Gastroesophageal sphincter (tissue), 4 donors: ENCODE measurements around the gene PNKD. TPM values are rescaled to one million over a fixed set of nuclear protein-coding genes. Genes with fewer than 3 reads are reported as not detected.
"Not testable (repeated sequence)": the region's sequence is repeated elsewhere in the genome, so short reads cannot be mapped to it uniquely, and the experiment has no call there.

Source experiments
- ATAC-seq: fragments of 150-250 bp; one replicate; pipeline ENCODE4 v1.9.1; 2016; ENCODE audit warnings: mild to moderate bottlenecking, moderate library complexity
- H3K27ac ChIP-seq, 4 donors: fragments of 200-600 bp; sonication (generic) in 3 of 4; 1 replicate in 3 of 4; 2 replicates in 1 of 4; pipeline ENCODE4 v1.5.1; 2016 to 2019
- H3K27me3 ChIP-seq: fragments of 200-600 bp; sonication (generic); one replicate; pipeline ENCODE4 v1.5.1; 2019
- H3K36me3 ChIP-seq, 2 donors: fragments of 200-600 bp; sonication (generic); one replicate each; pipeline ENCODE4 v1.5.1; 2019; ENCODE audit warnings: control low read depth in 1 of 2
- H3K4me1 ChIP-seq, 3 donors: fragments of 200-600 bp; sonication (generic); 1 replicate in 2 of 3; 2 replicates in 1 of 3; pipeline ENCODE4 v1.5.1; 2016 to 2019; ENCODE audit warnings: control low read depth in 2 of 3
- H3K4me3 ChIP-seq, 2 donors: fragments of 200-600 bp; sonication (generic); one replicate each; pipeline ENCODE4 v1.5.1; 2019; ENCODE audit warnings: mild to moderate bottlenecking in 1 of 2, moderate library complexity in 1 of 2
- H3K9me3 ChIP-seq, 3 donors: fragments of 200-600 bp; sonication (generic); one replicate each; pipeline ENCODE4 v1.5.1; 2017 to 2019; ENCODE audit warnings: control low read depth in 2 of 3
- EP300 ChIP-seq: sonication (generic); formaldehyde crosslinking; IDR thresholded peaks from one replicate; pipeline ENCODE4 v1.6.1; 2017; ENCODE audit warnings: antibody characterized with exemption, mild to moderate bottlenecking
- POLR2A ChIP-seq, 2 donors: fragments of 450-650 bp; IDR thresholded peaks; one replicate each; pipeline ENCODE4 v1.6.1; 2017; ENCODE audit warnings: antibody characterized with exemption in 2 of 2, mild to moderate bottlenecking in 2 of 2, moderate library complexity in 1 of 2
- POLR2AphosphoS5 ChIP-seq: sonication (generic); formaldehyde crosslinking; IDR thresholded peaks from one replicate; pipeline ENCODE4 v1.6.1; 2017; ENCODE audit warnings: antibody characterized with exemption
- WGBS, 2 donors: methylation state at CpG; one replicate each; pipeline ENCODE4 v1.1.5; 2018; ENCODE audit warnings: low coverage in 1 of 2; 5-methylcytosine and 5-hydroxymethylcytosine counted together
- total RNA-seq, 4 donors: library from RNA; depleted of rRNA; stranded (reverse); fragments of >200 nt; gene quantifications; one replicate each; pipeline ENCODE4 v1.1.0, GENCODE V29; 2016
- TF ChIP-seq, protein P1 (sequence below), 4 experiments: fragments of 200-600 bp in 2 of 4; fragments of 450-650 bp in 2 of 4; sonication (generic) in 1 of 4; IDR thresholded peaks; one replicate each; pipeline ENCODE4 v1.5.1; 2017 to 2019; ENCODE audit warnings: antibody characterized with exemption in 4 of 4, mild to moderate bottlenecking in 2 of 4, moderate library complexity in 2 of 4

The PNKD gene
- total RNA-seq, 4 donors from 2014 or later, result 48.6 to 60.2 (median 56.9) TPM

DNA sequence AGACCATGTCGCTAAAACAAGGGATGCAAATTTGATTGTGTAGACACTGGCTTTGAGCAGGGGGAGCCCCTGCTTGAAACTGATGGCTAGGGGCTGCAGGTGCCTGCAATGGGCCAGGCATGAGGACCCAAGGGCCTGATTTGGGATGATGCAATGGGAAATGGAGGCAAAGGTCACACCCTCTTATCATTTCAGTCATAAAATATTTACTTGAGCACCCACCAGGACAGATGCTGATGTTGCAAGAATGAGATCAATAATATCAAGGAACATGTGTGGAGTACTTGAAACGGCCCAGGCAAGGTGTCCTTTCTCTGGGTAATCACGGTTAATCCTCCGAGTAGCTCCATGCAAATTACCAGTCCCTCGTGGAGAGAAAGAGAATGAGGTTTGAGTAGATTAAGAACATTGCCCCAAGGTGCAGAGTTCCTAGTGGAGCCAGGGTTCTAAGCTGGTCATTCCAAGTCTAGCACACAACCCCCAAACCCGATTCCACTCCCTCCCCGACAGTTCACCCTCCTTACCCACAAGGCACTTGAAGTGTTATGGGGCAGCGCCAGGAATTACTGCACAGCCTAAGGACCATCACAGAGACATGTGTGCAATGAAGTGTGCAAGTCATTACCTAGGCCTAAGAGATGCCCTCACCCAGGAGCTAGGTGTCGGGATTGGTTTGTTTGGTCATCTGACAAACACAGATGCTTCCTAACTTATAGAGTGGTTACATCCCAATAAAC is 36.0 kb downstream of the PNKD start:
- no peak for TF ChIP-seq POLR2AphosphoS5
- TF ChIP-seq POLR2A (IDR thresholded peaks at IDR 0.05), result no peak
- TF ChIP-seq, protein P1, sequence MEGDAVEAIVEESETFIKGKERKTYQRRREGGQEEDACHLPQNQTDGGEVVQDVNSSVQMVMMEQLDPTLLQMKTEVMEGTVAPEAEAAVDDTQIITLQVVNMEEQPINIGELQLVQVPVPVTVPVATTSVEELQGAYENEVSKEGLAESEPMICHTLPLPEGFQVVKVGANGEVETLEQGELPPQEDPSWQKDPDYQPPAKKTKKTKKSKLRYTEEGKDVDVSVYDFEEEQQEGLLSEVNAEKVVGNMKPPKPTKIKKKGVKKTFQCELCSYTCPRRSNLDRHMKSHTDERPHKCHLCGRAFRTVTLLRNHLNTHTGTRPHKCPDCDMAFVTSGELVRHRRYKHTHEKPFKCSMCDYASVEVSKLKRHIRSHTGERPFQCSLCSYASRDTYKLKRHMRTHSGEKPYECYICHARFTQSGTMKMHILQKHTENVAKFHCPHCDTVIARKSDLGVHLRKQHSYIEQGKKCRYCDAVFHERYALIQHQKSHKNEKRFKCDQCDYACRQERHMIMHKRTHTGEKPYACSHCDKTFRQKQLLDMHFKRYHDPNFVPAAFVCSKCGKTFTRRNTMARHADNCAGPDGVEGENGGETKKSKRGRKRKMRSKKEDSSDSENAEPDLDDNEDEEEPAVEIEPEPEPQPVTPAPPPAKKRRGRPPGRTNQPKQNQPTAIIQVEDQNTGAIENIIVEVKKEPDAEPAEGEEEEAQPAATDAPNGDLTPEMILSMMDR (IDR thresholded peaks at IDR 0.05), result no peak
- TF ChIP-seq EP300, result no peak
- Histone ChIP-seq H3K27me3 (no peaks in the 10 kb centered on the region), H3K36me3 (no peaks in the 10 kb centered on the region), H3K4me1 (peaks cover 0 to 3% (median 0%) of the 10 kb centered on the region in 3 donors), H3K9me3 (no peaks in the 10 kb centered on the region), H3K4me3 (no peak overlapping the region), H3K27ac (no peak overlapping the region)
- 80 to 90% methylated on average over 1 to 4 of the region's 9 CpGs for WGBS, 2 donors
- ATAC-seq, result no peak

DNA sequence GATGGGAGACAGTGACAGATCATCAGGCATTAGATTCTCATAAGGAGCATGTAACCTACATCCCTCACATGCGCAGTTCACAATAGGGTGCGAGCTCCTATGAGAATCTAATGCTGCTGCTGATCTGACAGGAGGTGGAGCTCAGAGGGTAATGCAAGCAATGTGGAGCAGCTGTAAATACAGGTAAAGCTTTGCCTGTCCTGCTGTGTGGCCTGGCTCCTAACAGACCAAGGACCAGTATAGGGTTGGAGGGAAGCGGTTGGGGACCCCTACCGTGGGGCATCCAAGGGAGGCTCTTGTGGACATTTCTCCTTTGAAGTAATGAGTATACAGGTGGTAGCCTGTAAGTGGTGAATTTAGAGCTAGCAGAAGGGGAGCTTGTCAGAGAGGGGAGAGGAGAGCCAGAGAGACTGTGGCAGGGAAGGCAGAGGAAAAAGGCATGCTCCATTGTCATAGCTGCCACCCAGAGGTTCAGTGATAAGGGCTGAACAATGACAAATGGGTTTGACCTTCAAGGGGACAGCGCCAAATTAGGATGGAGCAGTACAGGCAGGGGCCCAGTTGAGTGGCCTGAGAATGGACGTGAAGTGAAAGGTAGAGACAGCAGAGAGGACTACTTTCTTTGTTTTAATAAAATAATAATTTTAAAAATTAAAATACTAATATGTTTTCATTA is 37.2 kb downstream of the PNKD start:
- no peaks in the 10 kb centered on the region for H3K27me3 ChIP-seq
- H3K36me3 ChIP-seq, result no peaks in the 10 kb centered on the region
- TF ChIP-seq EP300 (no peak), POLR2AphosphoS5 (no peak), POLR2A (IDR thresholded peaks at IDR 0.05) (no peak)
- TF ChIP-seq, protein P1 (IDR thresholded peaks at IDR 0.05), result no peak
- no peak overlapping the region for H3K27ac ChIP-seq
- ATAC-seq, result no peak
- 84 to 95% methylated on average over 5 of the region's 6 CpGs for WGBS, 2 donors
- no peaks in the 10 kb centered on the region for H3K4me1 ChIP-seq
- no peak overlapping the region for H3K4me3 ChIP-seq
- no peaks in the 10 kb centered on the region for H3K9me3 ChIP-seq

DNA sequence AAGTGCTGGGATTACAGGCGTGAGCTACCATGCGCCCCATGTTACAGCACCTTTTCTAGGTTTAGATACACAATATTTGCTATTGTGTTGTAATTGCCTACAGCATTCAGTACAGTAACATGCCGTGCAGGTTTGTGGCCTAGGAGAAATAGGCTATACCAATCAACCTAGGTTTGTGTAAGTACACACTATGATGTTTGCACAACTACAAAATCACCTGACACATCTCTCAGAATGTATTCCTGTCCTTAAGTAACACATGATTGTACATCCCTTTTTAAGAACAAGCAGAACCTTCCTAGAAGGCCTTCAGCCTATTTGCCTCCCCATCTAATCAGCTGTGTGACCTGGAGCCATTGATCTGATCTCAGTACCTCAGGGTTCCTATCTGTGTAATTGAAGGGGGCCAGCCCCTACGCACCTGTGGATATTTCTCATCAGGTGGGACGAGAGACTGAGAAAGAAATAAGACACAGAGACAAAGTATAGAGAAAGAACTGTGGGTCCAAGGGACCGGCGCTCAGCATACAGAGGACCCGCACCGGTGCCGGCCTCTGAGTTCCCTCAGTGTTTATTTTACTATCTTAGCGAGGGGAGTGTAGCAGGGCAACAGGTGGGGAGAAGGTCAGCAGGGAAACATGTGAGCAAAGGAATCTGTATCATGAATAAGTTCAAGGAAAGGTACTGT is 40.7 kb downstream of the PNKD start:
- Histone ChIP-seq H3K36me3 (no peaks in the 10 kb centered on the region), H3K27me3 (no peaks in the 10 kb centered on the region), H3K27ac (no peak overlapping the region), H3K9me3 (no peaks in the 10 kb centered on the region), H3K4me1 (no peaks in the 10 kb centered on the region), H3K4me3 (no peak overlapping the region)
- whole genome bisulfite sequencing, 2 donors, result 69 to 89% methylated on average over 4 to 5 of the region's 11 CpGs
- no peak for TF ChIP-seq POLR2AphosphoS5
- no peak for TF ChIP-seq EP300
- TF ChIP-seq, protein P1 (IDR thresholded peaks at IDR 0.05), result no peak
- TF ChIP-seq POLR2A (IDR thresholded peaks at IDR 0.05), result no peak
- no peak for ATAC-seq

DNA sequence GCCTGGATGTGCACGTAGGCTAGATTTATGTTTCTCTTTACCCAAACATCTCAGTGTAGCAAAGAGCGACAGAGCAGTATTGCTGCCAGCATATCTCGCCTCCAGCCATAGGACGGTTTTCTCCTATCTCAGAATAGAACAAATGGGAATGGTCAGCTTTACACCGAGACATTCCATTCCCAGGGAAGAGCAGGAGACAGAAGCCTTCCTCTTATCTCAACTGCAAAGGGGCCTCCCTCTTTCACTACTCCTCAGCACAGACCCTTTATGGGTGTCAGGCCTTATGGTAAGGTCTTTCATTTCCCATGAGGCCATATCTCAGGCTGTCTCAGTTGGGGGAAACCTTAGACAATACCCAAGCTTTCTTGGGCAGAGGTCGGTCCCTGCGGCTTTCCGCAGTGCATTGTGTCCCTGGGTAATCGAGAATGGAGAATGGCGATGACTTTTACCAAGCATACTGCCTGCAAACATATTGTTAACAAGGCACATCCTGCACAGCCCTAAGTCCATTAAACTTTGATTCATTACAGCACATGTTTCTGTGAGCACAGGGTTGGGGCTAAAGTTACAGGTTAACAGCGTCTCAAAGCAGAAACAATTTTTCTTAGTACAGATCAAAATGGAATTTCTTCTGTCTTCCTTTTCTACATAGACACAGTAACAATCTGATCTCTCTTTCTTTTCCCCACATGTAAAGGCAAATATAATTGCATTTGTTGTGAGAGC is 41.4 kb downstream of the PNKD start:
- not testable (repeated sequence) for H3K4me1 ChIP-seq, H3K4me3 ChIP-seq, H3K9me3 ChIP-seq, ATAC-seq, H3K27me3 ChIP-seq, H3K36me3 ChIP-seq, H3K27ac ChIP-seq
- WGBS, 2 donors, result 61 to 100% methylated on average over 4 to 11 of the region's 11 CpGs

DNA sequence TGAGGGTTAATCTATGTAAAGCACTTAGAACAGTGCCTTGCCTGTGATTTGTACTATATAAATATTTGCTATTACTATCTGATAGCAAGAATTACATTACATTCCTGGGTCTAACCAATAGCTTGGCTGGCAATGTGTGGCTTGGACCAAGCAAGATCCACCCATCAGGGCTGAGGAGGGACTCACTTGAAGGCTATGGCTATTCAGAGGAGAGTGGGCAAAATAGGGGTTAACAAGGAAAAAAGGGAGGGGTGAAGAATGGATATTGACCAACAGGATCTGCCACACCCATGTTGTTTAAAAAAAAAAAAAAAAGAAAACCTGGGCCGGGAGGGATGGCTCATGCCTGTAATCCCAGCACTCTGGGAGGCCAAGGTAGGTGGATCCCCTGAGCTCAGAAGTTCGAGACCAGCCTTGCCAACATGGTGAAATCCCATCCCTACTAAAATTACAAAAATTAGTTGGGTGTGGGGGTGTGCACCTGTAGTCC is 42.0 kb downstream of the PNKD start:
- ATAC-seq, result no peak
- Histone ChIP-seq H3K27me3 (no peaks in the 10 kb centered on the region), H3K4me3 (no peak overlapping the region), H3K9me3 (no peaks in the 10 kb centered on the region), H3K4me1 (no peaks in the 10 kb centered on the region), H3K27ac (no peak overlapping the region), H3K36me3 (no peaks in the 10 kb centered on the region)
- TF ChIP-seq POLR2AphosphoS5 (no peak), EP300 (no peak), POLR2A (IDR thresholded peaks at IDR 0.05) (no peak)
- TF ChIP-seq, protein P1 (IDR thresholded peaks at IDR 0.05), result no peak
- WGBS, 2 donors, result 70 to 82% methylated on average over 2 of the region's 2 CpGs
